ENCODE data around the gene ASTL. TPM values are rescaled to one million over a fixed set of nuclear protein-coding genes. Genes with fewer than 3 reads are reported as not detected.

Gene ASTL
- total RNA-seq, 1 donor from 2014 or later: not detected

DNA sequence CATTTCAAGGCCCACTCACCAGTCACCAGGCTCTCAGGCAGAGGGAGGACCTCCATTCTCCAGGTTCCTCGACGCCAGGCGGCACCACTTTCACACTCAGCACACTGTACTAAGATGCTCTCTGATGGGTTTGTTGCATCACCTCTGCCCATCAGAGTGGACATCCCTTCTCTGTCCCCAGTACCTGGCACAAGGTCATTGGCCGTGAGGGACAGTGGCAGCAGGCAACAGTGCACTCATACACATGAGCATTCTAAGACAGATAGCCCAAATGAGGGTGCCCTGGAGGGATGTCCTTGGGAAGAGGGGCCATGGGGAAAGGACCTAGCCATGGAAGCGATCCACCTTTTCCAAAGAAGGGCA lies 18.9 kb downstream of the ASTL start:
- no peak for DNase-seq (ENCODE audit: low read depth)
- Histone ChIP-seq H3K27me3 (ENCODE audit: control insufficient read depth, insufficient read depth, low read length) (peaks cover 17% of the 10 kb centered on the region), H3K4me3 (ENCODE audit: low read depth, low read length) (no peak overlapping the region), H3K36me3 (ENCODE audit: control insufficient read depth, insufficient read depth, low read length) (no peaks in the 10 kb centered on the region)
- TF ChIP-seq, protein P1, sequence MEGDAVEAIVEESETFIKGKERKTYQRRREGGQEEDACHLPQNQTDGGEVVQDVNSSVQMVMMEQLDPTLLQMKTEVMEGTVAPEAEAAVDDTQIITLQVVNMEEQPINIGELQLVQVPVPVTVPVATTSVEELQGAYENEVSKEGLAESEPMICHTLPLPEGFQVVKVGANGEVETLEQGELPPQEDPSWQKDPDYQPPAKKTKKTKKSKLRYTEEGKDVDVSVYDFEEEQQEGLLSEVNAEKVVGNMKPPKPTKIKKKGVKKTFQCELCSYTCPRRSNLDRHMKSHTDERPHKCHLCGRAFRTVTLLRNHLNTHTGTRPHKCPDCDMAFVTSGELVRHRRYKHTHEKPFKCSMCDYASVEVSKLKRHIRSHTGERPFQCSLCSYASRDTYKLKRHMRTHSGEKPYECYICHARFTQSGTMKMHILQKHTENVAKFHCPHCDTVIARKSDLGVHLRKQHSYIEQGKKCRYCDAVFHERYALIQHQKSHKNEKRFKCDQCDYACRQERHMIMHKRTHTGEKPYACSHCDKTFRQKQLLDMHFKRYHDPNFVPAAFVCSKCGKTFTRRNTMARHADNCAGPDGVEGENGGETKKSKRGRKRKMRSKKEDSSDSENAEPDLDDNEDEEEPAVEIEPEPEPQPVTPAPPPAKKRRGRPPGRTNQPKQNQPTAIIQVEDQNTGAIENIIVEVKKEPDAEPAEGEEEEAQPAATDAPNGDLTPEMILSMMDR (IDR thresholded peaks at IDR 0.05; ENCODE audit: insufficient read depth, low read length, severe bottlenecking): no peak
- FAIRE-seq: no peak

DNA sequence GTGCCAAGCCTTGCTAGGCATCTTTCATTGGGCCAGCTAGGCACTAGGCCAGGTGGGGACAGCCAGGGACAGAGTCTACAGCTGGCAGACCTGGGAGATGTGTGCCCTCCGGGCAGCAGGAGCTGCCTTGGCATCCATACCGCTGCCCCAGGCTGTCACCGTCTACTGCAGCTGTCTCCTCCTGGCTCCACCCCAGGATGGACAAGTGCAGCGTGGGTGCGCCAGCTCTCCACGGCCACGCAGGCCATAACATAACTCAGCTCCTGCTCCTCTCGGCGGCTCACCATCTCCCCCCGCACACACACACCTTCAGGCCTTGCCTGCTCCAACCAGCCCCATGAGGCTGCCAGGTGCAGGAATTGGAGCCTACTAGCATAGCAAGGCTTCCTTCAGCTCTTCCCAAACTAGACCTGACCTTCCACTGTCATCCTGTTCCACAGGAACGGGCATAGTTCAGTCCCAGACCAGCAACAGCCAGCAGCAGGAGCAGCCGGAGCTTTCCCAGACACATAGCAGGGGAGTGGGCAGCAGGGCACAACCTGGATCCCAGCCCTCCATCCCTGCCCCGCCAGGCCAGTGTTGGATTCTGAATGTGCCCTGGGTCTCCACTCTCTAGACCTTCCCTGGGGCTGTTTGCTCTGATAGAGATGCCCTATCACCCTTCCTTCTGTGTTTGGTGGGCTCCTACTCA lies 19.5 kb downstream of the ASTL start:
- TF ChIP-seq, protein P1 (IDR thresholded peaks at IDR 0.05; ENCODE audit: insufficient read depth, low read length, severe bottlenecking): no peak
- DNase-seq (ENCODE audit: low read depth) (no peak), FAIRE-seq (no peak)
- peaks cover 17% of the 10 kb centered on the region for H3K27me3 ChIP-seq (ENCODE audit: control insufficient read depth, insufficient read depth, low read length)
- H3K4me3 ChIP-seq (ENCODE audit: low read depth, low read length): no peak overlapping the region
- H3K36me3 ChIP-seq (ENCODE audit: control insufficient read depth, insufficient read depth, low read length): no peaks in the 10 kb centered on the region

DNA sequence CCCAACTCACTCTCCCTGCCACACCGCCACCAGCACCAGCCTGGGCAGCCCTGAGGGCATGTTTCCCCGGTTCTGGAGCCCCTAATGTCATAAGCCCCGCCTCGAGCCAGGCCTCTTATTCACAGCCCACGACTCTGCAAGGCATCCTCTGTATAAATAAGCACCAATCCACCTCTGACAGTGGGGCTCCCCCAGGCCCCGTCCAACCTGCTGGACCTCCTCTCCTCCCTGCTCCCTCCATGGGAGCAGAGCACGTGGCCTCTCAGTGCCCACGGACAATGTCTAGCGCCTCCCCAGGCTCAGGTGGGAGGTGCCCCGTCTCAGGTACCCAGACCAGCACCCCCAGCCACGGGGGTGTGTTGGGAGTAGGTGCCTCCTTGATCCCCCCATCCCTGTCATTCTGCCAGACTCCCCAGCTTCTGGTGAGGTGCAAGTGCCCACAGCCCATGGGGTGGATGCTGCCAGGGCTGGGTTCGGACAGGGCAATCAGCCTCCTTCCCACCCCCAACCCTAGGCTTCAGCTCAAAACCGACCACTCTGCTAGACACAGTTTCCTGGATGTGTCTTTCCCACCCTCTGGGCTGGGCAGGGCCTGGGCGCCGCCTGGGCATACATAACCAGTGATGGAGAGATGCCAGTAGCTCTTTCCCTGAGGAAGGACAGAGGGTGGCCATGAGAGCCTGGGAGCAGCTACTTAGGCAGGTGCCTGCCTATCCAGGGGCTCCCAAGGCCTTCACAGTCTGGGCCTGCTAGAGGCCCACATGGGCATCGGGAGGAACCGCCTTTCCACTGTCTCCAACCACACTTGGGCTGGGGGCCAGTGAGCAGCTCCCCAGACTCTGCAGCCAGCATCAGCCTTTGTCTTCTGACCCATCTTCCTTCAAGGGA lies 20.4 kb downstream of the ASTL start:
- no peak for FAIRE-seq
- no peak overlapping the region for H3K4me3 ChIP-seq (ENCODE audit: low read depth, low read length)
- DNase-seq (ENCODE audit: low read depth): peak; percentile 8
- no peaks in the 10 kb centered on the region for H3K36me3 ChIP-seq (ENCODE audit: control insufficient read depth, insufficient read depth, low read length)
- TF ChIP-seq, protein P1 (IDR thresholded peaks at IDR 0.05; ENCODE audit: insufficient read depth, low read length, severe bottlenecking): peak; percentile 24
- peaks cover 17% of the 10 kb centered on the region for H3K27me3 ChIP-seq (ENCODE audit: control insufficient read depth, insufficient read depth, low read length)

DNA sequence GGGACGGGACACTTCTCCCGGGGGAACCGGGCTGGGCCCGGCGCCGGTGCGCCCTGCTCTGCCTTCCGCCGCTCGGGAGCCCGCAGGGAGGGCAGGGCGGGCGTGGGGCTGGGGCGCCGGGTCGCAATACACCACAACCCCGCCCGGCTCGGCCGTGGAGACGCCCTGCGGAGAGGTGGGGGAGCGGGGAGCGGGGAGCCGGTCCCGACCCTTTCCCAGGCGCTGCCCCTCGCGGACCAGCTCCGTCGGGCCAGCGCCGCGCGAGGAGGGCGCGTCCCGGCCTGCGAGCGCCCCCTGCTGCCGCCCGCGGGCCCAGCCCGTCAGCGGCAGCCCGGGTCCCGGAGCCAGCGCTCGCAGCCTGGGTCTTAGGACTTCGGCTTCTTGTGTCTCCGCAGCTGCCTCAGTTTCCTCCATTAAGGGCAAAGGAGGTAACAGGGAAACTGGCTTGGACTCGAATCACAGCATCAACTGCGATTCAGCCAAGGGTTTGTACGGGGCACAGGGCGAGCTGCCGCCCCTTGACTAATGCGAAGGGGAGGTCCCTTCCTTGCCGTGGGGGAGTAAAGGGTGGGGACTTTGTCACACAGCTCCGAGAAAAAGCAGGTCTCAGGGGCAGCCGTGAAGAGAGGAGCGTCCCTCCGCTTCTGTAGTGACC lies 21.3 kb downstream of the ASTL start:
- peaks cover 17% of the 10 kb centered on the region for H3K27me3 ChIP-seq (ENCODE audit: control insufficient read depth, insufficient read depth, low read length)
- TF ChIP-seq, protein P1 (IDR thresholded peaks at IDR 0.05; ENCODE audit: insufficient read depth, low read length, severe bottlenecking): peak; percentile 66
- FAIRE-seq: no peak
- no peaks in the 10 kb centered on the region for H3K36me3 ChIP-seq (ENCODE audit: control insufficient read depth, insufficient read depth, low read length)
- peak overlapping the region; percentile 43 for H3K4me3 ChIP-seq (ENCODE audit: low read depth, low read length)
- DNase-seq (ENCODE audit: low read depth): no peak

DNA sequence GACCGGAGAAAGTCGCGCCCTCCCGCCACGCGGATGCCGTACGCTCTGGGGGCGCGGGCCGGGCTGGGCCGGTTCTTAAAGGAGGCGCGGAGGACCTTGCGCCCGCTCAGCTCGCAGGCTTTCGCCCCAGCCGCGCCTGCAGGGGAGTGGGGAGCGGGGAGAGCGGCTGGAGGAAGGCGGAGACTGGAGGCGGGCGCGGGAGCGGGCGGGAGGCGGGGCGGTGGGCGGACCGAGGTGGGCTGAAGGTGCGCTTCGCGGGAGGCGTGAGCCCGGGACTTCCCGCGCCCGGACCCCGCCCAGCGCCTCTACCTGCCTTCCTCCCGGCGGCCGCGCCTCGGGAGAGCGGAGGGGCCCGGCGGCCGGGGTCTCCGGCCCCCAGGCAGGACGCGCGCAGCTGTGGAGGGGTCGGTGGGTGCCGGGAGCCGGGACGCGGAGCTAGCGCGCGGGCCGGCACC lies 21.9 kb downstream of the ASTL start, which contains the start of gene ADRA2B:
ADRA2B (minus strand) TSS at position 148 of the 455 bp plus-strand sequence. CDS start 422 bp downstream, outside the sequence.
- Histone ChIP-seq H3K27me3 (ENCODE audit: control insufficient read depth, insufficient read depth, low read length) (peaks cover 17% of the 10 kb centered on the region), H3K36me3 (ENCODE audit: control insufficient read depth, insufficient read depth, low read length) (no peaks in the 10 kb centered on the region), H3K4me3 (ENCODE audit: low read depth, low read length) (peak within 1 kb of the TSS; percentile 43)
- FAIRE-seq: no peak
- peak; percentile 44 for DNase-seq (ENCODE audit: low read depth)
- TF ChIP-seq, protein P1 (IDR thresholded peaks at IDR 0.05; ENCODE audit: insufficient read depth, low read length, severe bottlenecking): no peak

Measured in bronchial epithelial cell (primary cell).